ENCODE measurements around the gene MTTP.

Gene MTTP

GRCh38 chr4:99540277-99540939 lies 34.2 kb upstream of the MTTP start:
- no peak for DNase-seq (ENCODE audit: low spot score)
- H3K27ac ChIP-seq: no peak overlapping the region
- TF ChIP-seq CTCF (IDR thresholded peaks at IDR 0.05): no peak
- H3K4me3 ChIP-seq: no peak overlapping the region

DNA sequence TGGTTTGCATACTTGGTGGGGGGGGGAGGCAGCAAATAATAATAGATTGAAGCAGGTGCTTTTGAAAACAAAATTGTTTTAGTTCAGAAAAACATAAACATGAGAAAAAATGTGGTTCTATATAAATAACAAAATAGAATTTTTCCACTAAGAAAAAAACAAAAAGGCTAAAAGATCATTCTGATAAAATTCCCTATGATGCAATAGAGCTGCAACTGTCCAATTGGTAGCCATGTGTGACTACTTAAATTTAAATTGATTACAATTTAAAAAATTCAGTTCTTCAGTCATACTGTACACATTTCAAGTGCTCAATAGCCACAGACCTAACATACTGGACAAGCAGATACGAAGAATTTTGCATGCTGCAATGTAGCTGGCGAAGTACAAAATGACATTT lies 21.8 kb upstream of the MTTP start:
- Histone ChIP-seq H3K27ac (no peak overlapping the region), H3K4me3 (no peak overlapping the region)
- no peak for TF ChIP-seq CTCF (IDR thresholded peaks at IDR 0.05)
- no peak for DNase-seq (ENCODE audit: low spot score)

DNA sequence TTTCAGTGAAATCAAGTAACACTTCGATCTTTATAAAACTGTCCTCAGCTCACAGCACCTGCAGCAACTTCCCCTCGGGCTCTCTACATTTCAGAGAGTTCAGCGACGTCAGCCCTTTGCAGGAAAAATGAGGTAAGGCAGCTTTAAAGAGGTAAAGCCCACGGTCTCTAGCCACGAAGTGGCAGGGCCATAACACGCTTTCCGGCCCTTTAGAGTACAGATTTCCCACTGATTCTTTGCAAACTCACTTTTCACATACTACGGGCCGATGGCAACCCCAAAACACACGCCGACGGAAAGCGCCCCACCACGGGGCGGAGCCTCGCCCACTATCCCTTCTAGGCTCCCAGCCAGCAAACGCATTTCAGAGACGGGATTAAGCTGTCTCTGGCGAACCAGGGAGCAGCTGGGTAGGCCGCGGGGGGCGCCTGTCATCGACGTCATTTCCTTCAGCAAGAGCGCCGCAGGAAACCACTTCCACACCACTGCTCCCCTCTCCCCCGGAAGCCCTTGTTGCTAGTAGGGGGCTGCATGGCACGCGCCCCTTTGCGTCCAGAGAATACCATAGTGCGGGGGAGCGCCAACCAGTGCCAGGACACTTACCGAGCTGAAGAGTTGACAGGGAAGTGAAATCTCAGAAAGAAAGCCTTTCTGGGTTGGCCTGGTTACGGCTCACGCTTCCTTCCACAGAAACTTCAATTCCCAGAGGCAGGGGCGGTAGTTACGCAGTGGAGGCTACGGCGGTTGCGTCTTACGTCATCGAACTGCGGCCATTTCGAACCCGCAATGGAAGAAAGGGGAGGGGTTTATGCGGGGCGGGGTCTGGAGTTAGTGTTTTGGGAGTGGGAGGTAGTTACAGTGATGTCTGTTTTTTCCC lies 11.1 kb upstream of the MTTP start, which contains the start of gene TRMT10A:
Gene TRMT10A, minus strand, starts transcription at position 730 of the 877 bp plus-strand sequence. CDS start 4,701 bp downstream, outside the sequence.
- H3K4me3 ChIP-seq: peak within 1 kb of the TSS; percentile 80
- H3K27ac ChIP-seq: peak within 1 kb of the TSS; percentile 88 to 96
- TF ChIP-seq CTCF (IDR thresholded peaks at IDR 0.05): no peak

DNA sequence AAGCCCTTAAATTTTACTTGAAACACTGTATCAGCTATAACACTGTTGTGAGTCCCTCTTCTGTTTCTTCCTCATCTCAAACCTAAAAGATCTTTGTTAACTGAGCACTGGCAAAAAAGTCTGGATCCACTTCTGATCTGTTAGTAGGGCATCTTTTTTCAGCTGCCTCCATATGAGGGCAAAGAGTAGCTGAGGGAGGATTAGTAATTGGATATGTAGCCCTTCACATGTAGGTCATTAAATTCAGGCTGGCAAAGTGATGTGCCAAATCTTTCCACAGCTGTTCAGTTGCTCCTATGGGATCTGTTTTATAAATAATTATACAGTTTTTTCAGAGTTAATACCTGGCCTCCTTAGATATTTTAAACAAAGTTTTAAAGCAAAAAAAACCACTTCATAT lies 9.7 kb upstream of the MTTP start:
- Histone ChIP-seq H3K4me3 (no peak overlapping the region), H3K27ac (peak overlapping the region in 1 of 2 donors; percentile 88)
- TF ChIP-seq CTCF (IDR thresholded peaks at IDR 0.05): no peak
- DNase-seq (ENCODE audit: low spot score): no peak

More for the DNA sequence above, 11.1 kb upstream of the MTTP start, which contains the start of gene TRMT10A:
- DNase-seq (ENCODE audit: low spot score): peak; percentile 99

- DNase-seq (ENCODE audit: low spot score): no peak
- Histone ChIP-seq H3K4me3 (no peak overlapping the region), H3K27ac (no peak overlapping the region)
- TF ChIP-seq CTCF (IDR thresholded peaks at IDR 0.05): no peak
Measured at GRCh38 chr4:99571883-99572282, 2.7 kb upstream of the MTTP start.

- DNase-seq (ENCODE audit: low spot score): no peak
- H3K27ac ChIP-seq: peak overlapping the region in 1 of 2 donors; percentile 45
- TF ChIP-seq CTCF (IDR thresholded peaks at IDR 0.05): no peak
- peak overlapping the region; percentile 10 for H3K4me3 ChIP-seq
Measured at GRCh38 chr4:99572527-99573240, 1.9 kb upstream of the MTTP start.
